NCI-H526 (cell line): ENCODE measurements around the gene FAM131B.

Experiments used
- DNase-seq, 2 experiments: peaks; one replicate each; lab custom pipeline; 2025; lab: John Stamatoyannopoulos, UW

Gene FAM131B

DNA sequence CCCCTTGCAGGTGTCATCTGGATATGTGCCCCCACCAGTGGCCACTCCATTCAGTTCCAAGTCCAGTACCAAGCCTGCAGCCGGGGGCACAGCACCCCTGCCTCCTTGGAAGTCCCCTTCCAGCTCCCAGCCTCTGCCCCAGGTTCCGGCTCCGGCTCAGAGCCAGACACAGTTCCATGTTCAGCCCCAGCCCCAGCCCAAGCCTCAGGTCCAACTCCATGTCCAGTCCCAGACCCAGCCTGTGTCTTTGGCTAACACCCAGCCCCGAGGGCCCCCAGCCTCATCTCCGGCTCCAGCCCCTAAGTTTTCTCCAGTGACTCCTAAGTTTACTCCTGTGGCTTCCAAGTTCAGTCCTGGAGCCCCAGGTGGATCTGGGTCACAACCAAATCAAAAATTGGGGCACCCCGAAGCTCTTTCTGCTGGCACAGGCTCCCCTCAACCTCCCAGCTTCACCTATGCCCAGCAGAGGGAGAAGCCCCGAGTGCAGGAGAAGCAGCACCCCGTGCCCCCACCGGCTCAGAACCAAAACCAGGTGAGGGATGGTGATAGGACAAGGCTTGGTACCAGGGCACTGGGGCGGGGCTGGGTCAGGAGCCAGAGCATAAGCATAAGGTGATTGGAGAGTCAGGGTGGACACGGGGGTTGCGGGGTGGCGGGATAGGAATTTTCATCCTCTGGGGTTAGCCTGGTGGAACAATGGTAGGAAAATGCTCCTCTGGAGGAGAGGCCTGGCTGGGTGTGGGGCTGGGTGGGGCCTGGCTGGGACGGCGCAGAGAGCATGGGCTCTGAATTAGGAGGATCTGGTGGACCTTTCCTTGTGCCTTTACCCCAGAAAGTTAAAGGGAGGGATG lies 20.5 kb upstream of the FAM131B start:
- DNase-seq: no peak

DNA sequence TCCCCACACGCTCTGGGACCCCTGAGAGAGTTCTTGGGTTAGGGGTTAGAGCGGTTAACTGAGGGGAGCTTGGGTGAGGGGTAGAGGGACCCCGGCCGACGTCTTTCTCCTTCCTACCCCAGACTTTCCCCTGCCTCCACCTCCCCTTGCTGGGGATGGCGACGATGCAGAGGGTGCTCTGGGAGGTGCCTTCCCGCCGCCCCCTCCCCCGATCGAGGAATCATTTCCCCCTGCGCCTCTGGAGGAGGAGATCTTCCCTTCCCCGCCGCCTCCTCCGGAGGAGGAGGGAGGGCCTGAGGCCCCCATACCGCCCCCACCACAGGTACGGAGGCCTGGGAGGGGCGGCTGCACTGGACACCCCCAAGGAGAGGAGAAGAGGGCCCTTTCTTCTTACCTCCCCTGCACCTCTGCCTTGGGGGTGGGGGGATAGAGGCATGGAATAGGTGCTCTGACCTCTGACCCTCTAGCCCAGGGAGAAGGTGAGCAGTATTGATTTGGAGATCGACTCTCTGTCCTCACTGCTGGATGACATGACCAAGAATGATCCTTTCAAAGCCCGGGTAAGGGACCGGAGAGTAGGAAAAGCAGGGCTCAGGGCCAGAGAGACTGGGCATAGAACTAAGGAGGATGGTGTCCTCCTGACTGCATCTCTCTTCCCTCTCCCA lies 19.7 kb upstream of the FAM131B start:
- peak in 1 of 2 experiments; percentile 32 for DNase-seq

DNA sequence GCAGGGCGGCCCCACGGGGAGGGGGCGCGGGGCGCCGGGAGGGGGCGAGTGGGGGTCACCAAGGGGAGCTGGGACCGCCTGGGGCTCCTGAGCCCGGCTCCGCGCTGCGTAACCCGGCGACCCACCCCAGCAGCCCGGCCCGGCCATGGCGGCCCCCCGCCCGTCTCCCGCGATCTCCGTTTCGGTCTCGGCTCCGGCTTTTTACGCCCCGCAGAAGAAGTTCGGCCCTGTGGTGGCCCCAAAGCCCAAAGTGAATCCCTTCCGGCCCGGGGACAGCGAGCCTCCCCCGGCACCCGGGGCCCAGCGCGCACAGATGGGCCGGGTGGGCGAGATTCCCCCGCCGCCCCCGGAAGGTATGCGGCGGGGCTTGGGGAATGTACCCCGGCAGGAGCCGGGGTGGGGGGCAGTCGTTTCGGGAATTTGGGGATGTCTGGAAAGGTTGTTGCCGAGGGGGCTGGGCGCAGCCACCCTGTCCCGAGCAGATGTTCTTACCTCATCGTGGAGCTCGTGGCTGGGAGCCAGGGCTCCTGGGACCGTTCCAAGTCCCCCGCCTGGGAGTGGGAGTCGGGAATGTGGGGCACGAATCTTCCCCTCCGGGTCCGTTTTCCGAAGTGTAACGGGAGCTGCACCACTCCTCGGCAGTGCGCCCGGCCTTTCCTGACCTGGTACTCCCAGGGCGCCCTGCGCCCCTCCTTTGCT lies 19.1 kb upstream of the FAM131B start:
- peak in 1 of 2 experiments; percentile 57 for DNase-seq

DNA sequence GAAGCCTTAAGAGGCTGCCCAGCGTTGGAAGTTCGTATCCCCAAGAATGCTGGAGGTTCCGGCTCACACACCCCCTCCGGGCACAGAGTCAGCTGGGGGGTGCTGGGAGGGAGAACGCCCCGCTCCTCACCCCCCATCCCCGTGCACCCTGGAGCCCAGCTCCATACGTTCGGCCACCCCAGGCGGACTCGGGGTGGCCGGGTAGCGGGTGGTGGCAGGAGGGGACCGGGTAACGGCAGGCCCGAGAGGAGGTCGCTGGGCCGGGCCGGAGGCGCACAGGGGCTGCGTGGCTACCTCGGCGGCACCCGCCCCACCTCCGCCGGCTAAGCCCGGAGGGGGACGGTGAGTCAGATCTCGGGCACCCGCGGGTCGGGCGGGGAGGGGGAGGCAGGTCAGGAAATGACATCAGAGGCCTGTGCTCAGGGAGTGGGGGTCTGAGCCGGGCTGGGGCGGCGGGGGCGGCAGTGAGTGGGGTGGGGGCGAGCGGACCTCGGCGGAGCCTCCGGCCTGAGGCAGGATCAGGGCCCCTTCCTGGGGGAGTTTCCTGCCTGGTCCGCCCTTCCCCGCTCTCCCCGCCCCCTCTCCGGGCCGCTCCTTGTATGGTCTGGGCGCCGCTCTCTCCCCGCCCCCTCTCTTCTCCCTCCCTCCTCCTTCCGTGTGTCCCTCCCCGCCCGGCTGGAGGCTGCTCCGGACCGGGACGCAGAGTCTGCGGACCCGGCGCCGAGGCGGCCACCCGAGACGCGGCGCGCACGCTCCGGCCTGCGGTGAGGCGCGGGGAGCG lies 18.3 kb upstream of the FAM131B start, which contains the start of gene ZYX:
Gene ZYX (plus strand): TSS at position 700 of the 781 bp plus-strand sequence. CDS start 227 bp downstream, outside the sequence.
- DNase-seq: peak in 1 of 2 experiments; percentile 87

DNA sequence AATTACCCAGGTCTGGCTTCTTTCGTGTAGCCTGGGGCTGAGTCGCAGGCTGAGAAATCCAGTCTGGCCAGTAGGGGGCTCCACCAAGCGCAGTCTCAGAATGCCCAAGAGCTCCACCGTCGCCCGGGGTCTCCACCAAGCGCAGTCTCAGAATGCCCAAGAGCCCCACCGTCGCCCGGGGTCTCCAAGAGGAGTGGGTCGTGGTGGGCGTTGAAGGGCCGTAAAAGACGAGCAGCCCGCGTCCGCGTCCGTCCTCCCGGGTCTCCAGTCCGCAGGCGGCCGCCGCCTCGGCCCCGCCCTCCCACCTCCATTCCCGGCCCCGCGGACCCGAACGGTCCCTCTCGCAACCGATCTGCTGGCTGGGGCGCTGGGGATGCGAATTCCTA lies 17.7 kb upstream of the FAM131B start:
- DNase-seq: peak; percentile 67 to 90

DNA sequence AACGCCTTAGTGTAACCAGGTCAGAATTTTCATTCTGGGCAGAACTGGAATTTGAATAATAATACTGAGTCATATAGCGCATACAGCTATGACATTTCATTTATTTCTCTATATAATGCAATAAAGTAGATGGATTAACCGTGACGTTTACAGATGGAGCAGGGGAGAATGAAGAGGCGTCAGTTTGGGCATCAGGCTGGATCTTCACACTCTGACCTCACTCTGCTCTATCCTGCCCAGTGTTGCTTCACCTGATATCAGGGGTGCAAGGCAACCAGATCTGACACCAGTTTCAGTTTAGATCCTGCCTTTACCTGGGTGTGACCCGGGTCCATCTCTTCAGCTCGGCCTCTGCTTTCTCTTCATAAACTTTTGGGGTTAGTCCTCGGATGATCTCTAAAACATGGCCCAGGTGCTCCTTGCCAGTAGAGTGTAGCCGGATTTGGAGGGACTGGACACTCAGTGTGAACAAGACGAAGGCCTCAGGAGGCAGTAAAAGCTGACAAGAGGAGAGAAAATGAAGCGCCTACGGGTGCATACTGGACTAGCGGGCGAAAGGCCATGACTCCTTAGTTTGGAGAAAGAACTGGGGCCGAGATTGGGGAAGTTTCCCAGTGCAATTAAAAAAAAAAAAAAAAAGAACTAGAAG lies 17.2 kb upstream of the FAM131B start:
- peak in 1 of 2 experiments; percentile 40 for DNase-seq

DNA sequence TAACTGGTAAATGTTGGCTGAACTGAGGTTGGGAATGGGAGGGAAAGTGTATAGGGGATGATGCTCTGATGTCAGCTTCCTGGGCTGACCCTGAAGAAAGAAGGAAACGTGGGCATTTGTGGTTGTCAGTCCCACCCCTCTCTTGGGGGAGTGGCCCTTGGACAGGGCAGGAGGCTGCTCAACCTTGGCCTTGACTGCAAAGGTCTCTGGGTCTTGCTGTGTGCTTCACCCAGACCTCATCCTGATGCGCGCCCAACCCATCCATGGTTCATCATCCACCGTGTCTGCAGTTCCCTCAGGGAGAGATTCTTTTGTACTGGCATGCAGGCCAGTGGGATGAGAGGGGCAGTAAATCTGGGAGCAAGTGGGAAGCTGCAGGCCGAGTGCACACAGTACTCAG lies 13.9 kb upstream of the FAM131B start:
- DNase-seq: no peak

DNA sequence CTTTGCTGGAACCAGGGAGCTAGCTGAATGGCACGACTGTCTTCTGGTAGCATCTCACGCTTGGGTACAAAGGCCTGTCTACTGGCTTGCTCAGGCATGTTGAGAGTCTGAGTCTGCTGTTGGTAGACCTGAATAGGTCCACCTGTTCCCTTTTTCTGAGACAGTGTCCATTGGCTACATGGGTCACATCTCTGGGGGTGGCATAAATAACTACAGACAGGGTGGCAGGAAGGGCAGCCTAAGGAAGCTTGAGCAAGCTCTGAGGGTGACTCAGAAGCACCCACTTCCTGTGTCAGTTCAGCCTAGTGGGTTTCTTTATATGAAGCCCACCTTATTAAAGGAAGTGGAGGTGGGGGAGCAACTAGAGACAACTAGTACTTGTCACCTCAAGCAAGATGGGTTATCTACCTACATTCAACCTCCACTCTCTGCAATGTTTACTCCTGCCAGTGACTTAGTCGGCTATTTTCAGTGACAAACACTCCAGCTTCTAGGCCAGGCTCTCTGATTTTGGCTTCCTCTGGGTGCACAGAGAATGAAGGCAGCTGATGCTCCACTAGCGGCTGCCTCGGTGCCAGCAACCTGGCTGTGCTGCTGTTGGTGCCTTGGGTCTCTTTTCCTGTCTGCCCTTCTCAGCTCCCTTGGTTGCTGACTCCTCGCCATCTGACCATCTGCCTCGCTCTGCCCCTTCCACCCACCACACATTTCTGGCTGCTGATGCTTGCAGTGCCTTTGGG lies 13.0 kb upstream of the FAM131B start:
- no peak for DNase-seq

DNA sequence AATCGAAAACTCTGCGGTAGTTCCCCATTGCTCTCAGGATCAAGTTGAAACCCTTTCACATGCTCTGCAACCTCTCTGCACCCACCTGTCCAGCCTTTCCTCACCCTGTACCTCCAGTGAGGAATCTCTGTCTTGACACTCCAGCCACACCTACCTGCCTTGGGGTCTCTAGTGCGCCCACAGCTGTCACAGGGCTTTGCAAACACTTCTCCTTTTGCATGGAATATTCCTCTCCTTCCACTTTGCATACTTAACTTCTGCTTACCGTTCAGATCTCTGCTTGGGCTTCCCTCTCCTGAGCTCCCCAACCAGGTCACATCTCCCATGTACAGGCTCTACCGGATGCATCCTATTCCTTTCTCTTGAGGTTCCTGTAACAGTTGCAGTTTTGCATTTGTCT lies 12.0 kb upstream of the FAM131B start:
- no peak for DNase-seq

DNA sequence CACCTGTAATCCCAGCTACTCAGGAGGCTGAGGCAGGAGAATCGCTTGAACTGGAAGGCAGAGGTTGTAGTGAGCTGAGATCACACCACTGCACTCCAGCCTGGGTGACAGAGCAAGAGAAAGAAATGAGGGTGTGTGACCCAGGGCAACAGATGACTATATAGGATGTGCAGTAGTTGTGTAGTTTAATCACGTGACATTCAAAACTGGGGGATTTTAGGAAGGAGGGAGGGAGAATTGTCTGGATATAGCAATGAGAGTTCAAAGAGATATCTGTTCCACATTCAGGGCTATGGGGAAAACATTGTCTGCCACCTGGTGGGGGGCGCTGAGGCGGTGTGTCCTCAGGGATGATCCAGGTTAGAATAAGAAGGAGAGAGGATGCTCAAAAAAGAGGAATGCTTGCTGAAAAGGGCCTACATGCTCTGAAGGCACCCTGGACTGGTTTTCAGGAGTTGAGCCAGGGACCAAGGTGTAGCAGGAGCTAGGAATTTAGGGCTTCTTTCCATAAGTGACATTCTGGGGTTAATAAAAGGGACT lies 10.8 kb upstream of the FAM131B start:
- peak in 1 of 2 experiments; percentile 11 for DNase-seq

DNA sequence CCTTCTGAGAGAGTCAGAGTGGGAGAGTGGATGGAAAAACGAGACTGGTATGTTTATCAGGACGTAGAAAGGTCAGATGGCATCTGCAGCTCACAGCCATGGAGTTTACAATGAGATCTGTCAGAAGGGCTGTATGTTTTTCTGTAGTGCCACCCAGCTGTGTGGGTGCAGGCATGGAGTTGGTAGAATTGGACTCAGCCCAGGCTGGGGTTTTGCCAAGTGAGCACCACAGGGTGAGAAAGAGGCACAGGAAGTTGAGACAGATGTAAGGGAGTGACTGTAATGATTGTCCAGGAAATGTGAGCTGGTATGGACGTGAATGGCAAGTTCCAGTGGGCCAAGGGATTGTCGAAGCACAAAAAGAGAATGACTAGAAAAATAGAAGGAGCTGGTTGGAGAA lies 9.6 kb upstream of the FAM131B start:
- no peak for DNase-seq

DNA sequence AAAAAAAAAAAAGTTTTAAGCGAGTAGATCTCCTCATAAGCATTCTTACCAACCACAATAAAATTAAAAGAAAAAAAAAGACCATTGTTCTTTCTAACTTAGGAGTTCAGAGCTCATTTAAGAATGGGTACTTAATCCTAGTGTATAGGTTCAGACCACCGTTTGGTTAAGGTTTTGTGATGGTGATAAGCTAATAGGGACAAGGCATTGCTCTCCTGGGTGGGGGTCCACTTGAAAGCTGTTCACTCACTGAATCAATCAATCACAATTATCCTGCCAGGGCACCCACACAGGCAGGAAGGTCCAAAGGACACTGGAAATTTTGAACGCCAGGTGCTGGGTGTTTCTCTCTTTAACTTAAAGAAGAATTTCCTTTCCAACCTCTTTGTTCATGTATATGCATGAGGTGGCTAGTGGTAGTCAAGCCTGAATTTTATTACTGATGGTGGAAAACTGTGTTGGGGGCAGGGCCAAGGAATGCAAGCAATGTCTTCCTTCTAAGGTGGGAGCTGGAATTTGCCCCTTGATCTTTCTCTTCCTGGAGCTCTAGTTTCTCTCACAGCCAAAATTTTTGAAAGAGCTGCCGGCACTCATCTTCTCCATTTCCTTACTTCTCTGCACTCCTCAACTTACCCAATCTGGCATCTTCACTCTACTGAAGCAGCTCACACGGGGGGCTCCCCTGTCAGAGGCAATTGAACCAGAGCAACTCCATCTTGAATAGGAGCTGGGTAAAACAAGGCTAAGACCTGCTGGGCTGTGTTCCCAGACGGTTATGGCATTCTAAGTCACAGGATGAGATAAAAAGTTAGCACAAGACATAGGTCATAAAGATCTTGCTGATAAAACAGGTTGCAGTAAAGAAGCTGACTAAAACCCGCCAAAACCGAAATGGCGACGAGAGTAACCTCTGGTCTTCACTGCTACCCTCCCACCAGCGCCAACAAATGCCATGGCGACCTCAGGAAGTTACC lies 7.5 kb upstream of the FAM131B start:
- DNase-seq: peak in 1 of 2 experiments; percentile 12

DNA sequence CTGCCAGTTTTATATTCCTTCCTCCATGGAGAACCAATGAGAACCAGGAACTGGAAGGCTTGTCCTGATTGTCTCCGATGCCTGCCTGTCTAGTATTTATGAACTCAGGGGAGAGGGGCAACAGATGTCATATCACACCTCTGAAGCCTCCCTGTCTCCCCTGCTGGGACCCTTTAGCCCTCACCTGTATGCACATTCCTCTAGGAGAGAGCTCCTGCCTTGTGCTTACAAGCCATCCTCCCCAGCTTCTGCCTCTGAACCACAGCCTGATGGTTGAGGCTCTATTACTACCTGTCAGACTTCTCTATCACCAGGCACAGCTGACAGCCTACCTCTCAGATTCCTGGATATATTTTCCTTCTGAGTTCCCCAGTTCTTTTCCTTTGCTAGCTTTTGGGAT lies 5.9 kb upstream of the FAM131B start:
- DNase-seq: no peak

DNA sequence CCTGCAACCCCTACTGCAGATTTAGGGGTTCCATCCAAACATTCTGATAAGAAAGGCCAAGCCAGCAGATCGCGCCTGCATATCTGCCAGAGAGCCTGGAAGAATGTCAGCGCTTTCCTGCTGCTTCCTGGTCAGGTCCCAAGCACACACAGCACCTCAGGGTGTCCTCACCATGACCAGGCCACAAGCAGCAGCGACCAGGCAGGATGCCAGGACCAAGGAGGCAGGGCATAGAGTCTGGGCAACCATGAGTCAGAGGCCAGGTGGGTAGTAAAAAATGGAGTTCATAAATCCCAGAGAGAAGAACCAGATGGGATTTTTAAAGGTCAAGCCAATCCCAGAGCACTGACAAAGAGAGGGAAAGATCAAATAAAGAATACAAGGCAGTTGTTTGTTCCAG lies 5.5 kb upstream of the FAM131B start:
- no peak for DNase-seq

DNA sequence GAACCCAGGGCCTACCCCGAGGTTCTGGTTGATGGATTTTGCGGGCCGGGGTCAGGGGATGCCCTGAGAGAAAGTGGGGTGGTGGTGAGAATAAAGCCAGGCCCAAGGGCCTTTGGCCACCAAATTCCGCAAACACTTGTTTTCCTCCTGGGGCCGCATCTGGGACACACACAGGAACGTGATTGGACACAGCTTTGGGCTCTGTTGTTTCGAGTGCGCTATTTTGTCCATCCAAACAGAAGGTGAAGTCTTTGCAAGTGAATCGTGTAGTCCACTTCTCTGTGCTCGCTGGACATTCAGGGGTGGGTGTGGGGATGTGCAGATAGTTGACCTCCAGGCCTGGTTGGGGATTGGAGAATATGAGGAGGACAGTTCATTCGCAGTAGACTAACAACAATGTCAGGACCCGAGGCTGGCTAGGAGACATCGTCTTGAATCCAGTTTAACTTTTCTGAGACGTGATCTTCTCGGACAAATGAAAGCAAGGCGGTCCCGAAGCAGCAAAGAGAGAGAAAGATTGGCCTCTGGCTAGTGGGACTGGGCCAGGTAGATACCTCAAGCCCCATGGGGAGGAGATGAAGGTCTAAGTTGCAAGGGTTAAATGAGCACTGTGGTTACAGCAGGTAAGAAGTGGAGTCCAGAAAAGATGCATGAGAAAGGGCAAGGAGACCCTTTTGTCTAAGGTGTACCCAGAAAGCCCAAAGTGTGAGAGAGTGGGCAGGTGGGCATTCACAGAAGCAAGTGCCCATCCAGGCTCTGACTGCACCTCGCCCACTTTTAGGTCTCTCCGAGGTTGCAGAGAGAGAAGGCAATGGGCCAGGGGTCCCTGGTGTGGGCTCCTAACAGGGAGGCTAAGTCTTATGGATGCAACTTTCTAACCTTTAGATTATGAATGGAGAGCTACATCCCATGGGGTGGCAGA lies 764 bp upstream of the FAM131B start:
- no peak for DNase-seq

DNA sequence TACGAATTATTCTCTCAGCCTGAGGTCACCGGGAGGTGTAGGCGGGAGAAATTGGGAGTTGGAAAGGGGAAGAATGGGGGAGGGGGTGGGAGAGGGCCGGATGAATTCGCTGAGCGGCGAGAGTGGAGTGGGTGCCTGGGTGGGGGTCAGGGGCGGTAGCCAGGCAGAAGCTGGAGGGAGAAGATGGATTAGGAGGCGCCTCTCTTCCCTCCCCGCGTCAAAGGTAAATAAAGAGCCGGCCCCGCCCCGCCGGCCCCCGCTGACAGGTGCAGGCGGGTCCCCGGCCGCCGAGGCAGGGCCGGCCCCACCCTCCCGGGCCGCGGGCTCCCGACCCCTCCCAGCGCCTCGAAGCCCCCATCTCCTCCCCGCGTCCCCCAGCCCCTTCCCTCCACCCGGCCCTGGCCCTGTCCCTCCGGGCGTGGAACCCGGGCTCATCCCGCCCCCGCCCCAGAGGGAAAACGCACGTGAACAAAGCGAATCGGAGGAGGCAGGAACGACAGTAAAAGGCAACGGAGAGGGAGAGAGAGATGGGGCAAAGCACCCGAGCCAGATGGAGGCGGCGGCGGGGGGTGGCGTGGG lies 872 bp downstream of the FAM131B start:
- DNase-seq: peak in 1 of 2 experiments; percentile 45

DNA sequence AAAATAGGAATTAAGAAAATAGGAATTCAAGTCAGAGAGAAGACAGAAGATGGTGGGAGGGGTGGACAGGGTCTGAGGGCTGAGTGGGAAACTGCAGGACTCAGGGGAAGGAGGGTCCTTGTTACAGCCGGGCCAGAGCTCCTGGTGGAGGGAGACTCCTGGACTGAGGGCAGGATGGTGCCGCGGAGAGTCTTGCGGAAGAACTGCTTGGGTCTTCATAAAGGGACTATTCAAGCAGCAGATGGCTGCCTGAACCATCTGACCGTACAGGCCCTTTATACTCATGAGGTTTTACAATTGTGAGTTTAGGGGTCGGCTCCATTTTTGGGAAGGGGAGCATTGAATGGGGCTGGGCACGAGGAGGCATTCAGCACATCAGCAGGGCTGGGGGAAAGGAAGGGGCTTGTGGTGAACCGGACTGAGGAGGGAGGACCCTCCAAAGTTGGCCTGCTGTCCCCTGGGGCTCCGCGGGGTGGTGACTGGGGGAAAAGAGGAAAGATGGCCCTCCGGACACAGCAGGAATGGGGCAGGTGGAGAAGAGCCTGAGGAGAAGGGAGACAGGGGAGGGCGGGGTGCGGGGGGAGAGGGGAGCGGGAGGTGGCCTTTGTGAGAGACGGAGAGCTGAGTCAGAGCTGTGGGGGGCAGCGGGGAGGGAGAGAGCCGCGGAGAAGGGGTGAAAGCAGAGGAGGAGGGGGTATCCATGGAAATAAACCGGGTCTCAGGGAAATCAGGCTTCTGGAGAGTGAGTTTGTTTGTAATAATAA lies 1.5 kb downstream of the FAM131B start:
- peak in 1 of 2 experiments; percentile 30 for DNase-seq
